ENCODE results near the gene MTR. TPM values are rescaled to one million over a fixed set of nuclear protein-coding genes. Genes with fewer than 3 reads are reported as not detected.

Gene MTR
- total RNA-seq, 1 donor from 2014 or later: 28.8 TPM

DNA sequence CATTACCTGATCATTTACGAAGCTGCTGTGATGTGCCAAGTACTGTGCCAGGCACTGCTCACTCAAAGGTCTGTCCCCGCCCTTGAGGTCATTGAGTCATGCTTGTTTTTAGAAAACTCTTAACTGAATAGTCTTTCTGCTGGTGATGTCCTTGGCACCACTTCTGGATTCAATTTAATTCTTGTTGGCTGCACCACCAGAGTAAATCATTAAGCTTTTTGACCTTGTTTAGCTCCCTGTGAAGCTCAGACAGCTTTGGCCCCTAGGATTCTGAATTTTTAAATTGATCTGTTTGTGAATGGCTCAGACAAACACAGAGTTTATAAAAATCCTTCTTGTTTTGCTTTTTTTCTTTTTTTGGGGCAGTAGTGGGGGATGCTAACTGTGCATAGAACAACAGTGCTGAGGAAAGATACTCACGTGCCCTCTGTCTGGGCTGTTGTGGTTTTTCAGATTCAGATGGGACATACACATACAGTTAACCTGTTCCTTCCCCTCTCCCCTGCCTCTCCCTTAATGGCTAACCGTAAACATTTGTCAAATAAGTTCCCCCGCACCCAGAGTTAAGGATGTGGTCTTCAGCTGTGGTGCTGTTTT is 67.6 kb downstream of the MTR start:
- no peak for DNase-seq (ENCODE audit: low read depth in 2 of 2)

DNA sequence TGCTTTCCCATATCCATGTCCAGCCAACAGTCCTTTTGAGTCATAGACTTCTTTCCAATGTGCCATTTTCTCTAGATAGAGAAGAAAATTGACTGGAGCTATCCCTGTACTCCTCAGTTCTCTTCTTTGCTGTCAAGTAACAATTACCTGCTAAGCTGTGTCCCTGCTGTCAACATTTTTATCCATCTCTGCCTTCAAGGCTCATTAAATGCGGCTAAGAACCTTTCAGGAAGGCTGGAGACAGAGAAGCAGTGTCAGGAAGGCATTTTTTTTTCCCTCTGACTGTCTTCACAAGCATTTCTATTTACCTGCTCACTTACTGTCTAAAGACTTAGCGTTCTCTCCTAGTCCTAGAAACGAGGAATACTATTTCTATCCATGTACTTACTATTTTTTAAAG is 69.1 kb downstream of the MTR start:
- DNase-seq (ENCODE audit: low read depth in 2 of 2): no peak

DNA sequence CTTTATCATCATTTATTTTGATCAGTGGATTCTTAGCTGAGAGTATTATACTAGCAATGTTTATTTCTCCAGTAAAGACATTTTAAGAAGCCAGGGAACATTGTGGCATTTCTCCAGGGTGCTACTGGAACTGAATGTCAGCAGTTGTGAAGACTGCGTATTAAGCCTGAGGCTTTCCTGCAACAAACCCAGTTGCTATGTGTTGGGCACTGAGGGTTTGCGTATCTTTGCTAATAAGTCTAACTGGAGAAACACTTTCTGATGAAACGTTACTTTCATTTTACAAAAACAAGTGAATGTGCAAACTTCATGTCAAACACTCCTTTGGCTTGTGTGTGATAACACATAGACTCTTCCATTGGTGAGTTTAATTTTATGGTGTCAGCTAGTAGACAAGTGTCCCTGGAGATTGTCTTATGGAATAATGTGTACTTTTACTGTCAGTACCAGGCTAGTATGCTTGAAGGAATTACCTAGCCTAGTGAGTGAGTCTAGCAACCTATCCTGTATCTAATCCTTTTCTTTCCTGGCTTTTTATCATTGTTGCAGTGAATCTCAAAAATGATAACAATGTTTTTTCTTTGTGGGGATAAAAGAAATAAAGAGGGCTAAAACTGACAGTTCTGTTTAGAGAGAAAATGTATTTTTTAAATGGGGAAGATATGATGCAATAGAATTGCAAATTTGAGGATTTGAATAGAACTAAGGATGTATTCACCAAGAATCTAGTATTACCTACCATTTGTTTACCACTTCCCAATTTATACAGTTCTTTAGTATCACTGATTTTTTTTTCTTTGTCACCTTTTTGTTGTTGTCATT is 70.1 kb downstream of the MTR start:
- no peak for DNase-seq (ENCODE audit: low read depth in 2 of 2)

DNA sequence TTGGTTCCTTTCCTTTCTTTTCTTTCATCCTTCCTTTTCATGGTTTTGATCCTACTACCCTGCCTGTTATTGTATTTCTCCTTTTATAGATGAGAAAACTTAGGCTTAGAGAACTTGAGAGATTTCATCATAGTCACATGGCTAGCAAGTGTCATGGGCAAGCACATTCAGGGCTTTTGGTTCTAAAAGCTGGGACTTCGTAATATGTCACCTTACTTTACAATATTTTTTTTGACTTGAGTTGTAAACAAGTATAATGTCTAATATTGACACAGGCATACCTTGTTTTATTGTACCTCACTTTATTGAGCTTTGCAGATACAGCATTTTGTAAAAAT is 70.7 kb downstream of the MTR start:
- DNase-seq (ENCODE audit: low read depth in 2 of 2): no peak

DNA sequence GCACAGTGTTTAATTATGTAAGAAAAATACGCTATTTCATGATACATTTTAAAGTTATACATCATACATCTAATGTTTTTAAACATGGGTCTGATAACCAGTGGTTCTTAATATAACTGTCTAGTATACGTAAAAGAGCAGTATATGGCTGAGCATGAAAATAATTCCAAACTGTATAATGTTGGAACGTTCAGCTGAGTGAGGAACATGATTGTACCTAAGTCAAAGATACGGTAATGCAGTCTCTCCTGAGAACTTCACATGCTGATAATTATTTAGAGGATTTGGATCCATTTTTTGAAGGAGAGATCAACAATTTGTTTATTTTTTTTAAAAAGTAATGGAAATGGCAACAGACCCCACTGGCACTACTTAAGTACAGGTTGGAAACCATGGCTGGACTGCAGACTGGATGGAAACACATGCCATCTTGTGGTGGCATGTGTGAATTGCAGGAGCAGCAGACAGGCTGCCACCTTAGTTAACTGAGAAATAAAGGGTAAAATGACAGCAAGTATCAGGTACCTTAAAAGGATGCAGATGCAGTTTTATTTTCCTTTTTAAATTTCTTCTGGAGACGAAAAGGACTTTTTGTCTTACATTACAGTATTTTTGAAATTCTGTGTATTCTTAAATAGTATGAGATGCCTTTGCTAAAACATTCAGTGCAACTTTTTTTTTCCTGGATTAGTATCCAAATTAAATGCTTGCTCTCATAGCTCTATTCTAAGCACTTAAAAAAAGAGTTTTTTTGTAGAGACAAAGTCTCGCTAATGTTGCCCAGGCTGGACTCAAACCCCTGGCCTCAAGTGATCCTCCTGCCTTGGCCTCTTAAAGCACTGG is 73.8 kb downstream of the MTR start:
- peak; percentile 60 to 78 for DNase-seq (ENCODE audit: low read depth in 2 of 2)

DNA sequence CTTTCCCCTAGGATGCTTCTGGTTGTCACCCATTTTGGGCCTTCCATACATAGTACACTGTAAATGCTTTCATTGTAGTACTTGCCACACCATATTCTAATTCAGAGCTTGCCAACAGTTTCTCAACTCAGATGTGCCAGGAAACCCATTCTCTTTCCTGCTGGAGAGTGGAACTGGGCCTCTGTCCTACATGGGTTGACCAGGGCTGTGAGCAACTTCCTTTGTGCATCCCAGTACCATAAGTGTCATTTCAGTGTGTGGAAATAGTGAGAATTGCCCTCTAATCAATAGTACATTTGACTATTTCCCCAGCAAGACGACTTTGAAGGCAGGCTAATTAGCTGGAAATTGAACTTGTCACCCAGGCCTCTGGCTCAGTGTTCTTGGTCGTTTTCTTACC is 74.8 kb downstream of the MTR start:
- DNase-seq (ENCODE audit: low read depth in 2 of 2): no peak

DNA sequence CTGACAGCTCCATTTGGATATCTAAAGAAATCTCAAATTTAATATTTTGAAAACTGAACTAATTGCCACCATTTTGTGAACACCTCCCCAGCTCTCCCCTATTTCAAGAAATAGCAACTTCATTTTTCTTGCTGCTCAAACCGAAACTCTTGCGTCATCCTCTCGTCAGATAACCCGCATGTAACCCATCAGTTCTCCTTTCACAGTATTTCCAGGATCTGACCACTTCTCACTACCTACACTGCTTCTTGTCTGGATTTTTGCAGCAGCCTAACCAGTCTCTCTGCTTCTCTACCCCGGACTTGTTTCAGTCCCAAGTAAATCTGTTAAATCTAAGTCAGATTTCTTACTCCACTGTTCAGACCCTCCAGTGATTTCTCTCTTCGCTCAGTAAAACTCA is 75.6 kb downstream of the MTR start:
- DNase-seq (ENCODE audit: low read depth in 2 of 2): no peak

DNA sequence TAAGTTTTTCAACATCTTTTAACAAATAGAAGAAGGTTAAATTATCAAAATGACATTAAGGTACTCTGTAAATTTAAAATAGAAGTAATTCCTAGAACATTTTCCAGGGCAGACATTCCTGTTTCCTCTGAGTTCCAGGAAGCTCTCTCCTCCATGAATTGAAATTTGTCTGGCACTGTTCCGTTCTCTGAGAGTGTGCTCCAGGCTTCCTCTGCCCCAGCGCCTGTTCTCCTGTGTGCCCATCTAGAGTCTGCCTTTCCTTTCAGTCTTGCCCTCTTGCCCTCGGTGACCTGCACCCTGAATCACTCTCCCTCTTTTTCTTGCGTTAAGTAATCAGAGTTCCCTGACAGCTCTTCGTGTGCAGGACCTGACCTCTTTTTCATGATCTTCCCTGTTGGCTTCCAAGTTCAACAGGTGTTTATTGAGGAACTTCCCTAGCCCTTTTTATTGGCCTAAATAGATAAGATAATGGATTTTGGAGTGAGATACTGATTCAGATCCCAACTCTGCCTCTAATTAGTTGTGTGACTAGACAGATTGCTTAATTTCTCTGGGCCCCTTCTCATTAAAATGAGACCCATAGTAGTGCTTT is 77.1 kb downstream of the MTR start:
- DNase-seq (ENCODE audit: low read depth in 2 of 2): no peak

DNA sequence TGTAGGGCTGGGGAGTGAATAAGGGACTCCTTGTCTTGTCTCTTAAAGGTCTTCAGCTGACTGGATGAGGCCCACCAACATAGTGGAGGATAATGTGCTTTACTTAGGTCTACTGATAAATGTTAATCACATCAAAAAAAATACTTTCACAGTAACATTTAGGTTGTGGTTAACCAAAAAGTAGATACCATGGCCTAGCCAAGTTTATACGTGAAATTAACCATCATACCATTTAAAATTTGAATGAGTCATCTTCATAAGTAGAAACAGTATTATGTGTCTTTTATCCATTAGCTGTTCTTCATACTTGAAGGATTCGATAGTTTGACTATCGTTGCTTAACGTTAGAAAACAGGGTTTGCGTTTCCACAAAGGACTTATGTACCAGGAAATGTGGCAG is 80.9 kb downstream of the MTR start:
- no peak for DNase-seq (ENCODE audit: low read depth in 2 of 2)

DNA sequence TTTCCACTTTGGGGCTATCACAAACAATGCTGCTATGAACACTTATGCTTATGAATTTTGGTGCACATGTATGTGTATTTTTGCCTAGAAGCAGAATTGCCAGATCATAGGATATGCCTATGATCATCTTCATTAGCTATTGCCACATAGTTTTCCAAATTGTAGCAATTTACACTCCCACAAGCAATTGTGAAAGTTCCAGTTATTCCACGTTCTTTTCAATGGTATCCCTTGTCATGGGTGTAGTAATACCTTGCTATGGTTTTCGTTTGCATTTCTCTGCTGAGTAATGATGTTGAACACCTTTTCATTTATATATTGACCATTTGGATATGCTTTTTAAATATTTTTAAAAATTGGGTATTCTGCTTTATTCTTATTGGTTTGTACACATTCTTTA is 82.6 kb downstream of the MTR start:
- no peak for DNase-seq (ENCODE audit: low read depth in 2 of 2)

DNA sequence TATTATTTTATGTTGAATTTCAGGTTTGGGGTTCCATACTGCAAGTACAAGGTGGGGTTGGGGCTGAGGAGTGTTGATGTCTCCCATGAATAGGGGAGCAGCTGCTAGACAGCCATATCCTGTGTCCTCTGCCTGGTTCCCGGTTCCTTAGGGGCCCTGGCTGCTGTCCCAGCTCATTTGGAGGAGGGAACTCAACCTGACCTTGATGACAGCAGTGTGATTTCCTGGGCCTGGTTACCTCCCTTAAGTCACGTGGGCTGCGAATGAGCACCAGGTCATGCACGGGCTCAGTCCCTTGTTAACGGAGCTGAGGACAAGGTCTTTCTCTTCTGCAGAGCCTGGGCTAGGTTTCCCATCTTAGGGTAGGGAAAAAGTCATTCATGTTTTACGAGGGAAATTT is 85.1 kb downstream of the MTR start:
- DNase-seq (ENCODE audit: low read depth in 2 of 2): no peak

DNA sequence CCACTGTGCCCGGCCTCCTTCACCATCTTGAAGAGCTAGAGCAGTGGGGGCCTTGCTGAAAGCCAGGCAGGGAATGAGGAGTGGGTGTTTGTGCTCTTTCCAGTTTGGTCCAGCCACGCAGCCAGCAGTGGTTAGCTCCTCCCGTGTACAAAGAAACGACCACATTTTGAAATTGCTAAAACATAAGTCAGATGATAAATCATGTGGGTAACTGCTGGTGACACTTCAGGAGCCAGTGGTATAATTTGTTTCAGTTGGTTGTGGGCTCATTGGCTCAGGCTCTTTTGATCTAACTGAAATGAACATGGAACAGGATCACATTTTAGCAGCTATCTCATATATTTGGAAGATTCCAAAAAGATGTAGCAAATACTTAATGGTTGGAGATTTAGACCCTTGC is 87.6 kb downstream of the MTR start:
- no peak for DNase-seq (ENCODE audit: low read depth in 2 of 2)

DNA sequence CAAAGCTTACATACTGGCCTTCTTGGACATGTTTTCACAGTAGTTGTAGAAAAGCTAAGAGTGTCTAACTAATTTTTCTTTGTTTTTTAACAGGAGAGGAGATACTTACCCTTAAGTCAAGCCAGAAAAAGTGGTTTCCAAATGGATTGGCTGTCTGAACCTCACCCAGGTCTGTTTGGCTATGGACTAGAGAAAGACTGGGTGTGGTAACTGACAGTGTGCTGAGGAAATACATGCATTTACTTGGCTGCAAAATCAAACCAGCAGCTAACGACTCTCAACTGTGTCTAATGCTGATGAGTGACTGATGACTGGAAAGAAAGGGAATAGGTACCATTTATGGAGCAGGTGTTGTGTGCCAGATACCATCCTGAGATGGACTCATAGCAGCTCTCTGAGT is 91.1 kb downstream of the MTR start:
- no peak for DNase-seq (ENCODE audit: low read depth in 2 of 2)

DNA sequence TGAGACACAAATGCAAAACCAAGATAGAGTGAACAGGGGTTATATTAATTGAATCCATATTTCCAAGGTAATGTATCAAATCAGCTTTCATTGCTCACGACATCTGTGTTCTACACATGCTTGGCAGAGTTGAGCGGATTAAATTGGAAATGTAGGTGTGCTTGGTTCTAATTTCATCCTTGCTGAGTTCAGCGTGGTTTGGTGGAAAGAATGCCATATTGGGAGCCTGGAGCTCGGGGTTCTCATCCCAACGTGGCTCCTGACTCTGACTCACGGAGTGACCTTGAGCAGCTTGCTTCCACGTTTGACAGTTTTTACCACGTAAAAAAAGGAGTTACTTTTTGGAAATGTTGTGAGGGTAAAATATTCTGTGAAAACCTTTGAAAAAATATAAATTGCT is 92.0 kb downstream of the MTR start:
- DNase-seq (ENCODE audit: low read depth in 2 of 2): no peak

DNA sequence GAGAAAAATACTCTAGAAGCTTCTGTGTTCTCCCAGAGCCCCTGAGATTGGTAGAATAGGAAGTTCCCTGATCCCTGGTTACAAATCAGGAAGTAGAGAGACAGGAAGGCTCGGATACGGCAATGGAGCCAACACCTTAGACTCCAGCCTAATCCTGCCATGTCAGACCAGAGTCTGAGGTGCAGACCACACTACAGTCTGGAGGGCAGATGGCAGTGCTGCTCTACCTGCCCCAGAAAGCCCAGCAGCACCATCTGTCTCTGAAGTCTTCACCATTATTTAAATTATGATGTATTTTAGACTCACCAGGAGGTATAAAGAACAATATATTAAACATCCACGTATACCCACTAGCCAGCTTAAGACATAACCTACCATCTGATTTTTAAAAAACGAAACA is 93.0 kb downstream of the MTR start:
- DNase-seq (ENCODE audit: low read depth in 2 of 2): no peak

DNA sequence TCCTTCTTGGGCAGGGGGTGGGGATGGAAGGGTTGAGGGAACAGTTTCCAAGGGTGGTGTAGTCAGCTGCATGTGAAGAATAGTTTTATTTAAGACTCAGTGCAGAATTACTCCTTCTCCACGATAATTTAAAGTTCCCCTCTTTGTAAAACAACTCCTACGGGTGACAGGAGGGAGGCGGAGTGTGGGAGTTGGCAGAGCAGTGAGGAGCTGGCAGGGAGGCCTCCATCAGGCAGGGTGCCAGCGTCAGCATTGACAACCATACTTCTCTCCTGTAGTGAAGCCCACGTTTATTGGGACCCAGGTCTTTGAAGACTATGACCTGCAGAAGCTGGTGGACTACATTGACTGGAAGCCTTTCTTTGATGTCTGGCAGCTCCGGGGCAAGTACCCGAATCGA is 93.8 kb downstream of the MTR start:
- DNase-seq (ENCODE audit: low read depth in 2 of 2): no peak

DNA sequence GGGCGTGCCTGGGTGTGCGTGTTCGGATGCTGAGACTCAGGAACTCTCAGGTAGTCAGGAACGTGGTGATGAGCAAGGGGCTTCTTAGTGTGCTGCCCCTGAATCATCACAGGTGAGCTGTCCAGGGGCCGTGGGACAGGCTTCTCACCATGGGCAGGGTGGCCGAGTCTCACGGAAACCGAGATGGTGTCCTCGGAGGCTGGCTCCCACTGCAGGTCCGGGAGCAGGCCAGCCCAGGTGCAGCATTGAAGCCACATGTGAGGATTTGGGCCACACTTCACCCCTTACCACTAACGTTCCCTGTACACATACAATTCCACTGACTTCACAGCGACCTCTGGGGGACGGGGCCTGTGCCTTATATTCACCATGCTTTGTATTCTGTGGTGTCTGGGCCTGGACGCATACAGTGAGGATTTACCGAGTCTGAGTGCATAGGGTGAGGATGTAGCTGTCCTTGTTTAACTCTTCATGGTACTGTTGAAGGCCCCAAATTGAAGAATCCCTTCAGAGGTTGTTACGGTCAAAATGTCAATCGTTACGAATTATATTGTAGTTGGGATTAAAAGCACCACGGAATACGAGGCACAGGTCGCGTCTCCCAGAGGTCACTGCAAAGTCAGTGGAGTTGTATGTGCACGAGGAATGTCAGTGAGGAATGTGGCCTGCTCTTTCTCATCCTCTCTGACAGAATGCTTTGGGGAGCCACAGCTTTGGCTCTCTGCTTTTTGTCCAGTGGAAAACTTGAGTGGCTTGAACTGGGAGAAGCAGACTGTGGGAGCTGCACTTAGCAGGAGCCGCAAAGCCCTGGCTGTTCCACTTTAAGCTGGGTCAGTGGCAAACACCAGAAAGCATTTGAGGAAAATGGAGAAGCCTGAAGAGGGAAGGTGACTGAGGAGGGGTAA is 95.3 kb downstream of the MTR start:
- DNase-seq (ENCODE audit: low read depth in 2 of 2): no peak

DNA sequence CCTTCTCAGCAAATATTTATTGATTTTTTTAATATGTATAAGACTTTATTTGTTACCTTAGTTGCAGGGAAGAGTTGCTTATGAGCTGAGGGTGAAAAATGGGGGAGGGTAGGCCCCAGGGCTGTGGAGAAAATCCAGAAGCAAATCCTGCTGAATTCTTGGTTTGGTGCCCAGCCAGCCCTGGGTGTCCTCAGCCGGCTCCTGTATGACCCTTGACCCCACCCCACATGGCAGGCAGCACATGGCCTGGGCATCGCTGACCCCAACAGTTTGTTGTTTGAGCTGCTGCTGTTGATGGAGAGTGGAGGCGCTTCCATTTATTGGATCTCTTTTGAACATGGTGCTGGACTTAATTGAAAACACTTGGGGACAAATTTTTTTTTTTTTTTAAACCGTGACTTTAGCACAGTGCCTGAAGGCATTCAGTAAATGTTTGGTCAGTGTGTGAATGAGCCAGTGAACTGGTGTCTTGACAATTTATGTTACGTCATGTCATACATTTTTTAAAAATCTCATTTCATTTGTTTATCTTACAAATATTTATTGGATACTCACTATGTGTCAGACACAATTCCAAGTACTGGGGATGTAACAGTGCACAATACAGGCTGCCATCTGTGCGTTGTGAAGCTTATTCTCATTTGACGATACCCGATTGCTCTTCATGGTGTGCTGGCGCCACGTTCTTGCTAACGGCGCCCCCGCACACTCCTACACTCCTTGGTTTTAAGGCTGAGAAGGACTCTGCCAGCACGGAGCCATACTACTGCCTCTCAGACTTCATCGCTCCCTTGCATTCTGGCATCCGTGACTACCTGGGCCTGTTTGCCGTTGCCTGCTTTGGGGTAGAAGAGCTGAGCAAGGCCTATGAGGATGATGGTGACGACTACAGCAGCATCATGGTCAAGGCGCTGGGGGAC is 98.8 kb downstream of the MTR start:
- no peak for DNase-seq (ENCODE audit: low read depth in 2 of 2)

DNA sequence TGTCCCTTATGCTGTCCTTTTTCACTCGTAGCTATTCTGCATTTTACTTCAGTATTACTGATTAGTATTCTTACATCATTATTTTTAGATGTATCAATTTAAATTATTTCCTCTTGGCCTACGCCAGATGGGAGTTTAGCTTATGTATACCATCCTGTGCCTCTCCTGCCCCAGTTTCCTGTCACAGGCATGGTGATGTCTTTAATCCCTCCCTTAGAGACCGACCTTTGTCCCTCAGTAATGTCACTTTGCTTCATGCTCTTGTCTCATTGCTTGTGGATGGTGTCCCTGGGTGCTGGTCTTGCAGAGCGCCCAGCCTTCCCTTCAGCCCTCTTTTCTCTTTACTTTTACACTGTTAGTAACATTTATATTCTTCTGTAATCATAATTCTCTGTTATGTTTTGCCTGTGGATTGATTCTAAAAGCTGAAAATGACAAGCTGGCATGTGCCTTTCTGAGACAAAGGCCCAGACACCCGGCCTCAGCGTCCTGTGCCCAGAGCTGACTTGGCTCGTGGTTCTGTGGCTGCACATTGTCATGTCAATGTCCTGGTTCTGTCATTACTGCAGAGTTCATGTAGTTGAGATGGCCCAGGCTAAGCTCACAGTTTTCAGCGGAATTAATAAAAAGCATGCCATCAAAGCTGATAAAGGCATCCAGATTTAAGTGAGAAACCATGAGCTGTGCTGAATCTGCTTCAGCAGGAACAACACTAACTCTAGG is 100.7 kb downstream of the MTR start:
- no peak for DNase-seq (ENCODE audit: low read depth in 2 of 2)

DNA sequence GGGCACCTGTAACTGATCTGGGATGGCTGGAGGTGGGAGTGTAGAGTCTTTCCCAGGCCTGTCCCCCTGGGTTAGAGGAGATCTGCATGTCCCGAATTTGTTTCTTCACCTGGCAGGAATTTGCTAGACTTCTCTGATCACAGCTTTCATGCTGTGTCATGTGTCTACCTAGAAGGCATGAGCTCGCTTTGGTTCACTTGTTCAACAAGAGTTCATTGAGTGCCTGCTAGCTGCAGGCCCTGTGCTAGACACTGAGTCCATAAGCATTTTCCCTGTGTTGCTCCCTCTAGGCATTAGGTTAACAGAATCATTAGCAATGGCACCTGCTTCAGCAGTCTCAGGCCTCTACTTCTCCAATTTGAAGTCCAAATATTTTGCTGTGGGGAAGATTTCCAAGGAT is 101.6 kb downstream of the MTR start:
- no peak for DNase-seq (ENCODE audit: low read depth in 2 of 2)
